DLD1 (cell line): ENCODE measurements around the gene STAG3.
"Not testable (repeated sequence)": the region's sequence is repeated elsewhere in the genome, so short reads cannot be mapped to it uniquely, and the experiment has no call there.

ENCODE experiments used
- in situ Hi-C: cut with HindIII; loops from 2 replicates; pipeline ENCODE4 v1.10.0; 2017; ENCODE audit warnings: low sequenced_read_pairs

Gene STAG3

GRCh38 chr7:100210805-100211204, 33.1 kb downstream of the STAG3 start:
- in situ Hi-C loops: no loop called here

GRCh38 chr7:100211342-100211780, 33.6 kb downstream of the STAG3 start:
- in situ Hi-C loops: no loop called here

GRCh38 chr7:100212631-100213286, 35.0 kb downstream of the STAG3 start:
- in situ Hi-C loops: no loop called here

GRCh38 chr7:100213672-100214071, 36.0 kb downstream of the STAG3 start:
- in situ Hi-C loops: no loop called here

- in situ Hi-C loops: not testable (repeated sequence)
Measured at GRCh38 chr7:100214356-100214755, 36.6 kb downstream of the STAG3 start.

- in situ Hi-C loops: no loop called here
Measured at GRCh38 chr7:100215895-100216294, 38.2 kb downstream of the STAG3 start.

- in situ Hi-C loops: not testable (repeated sequence)
Measured at GRCh38 chr7:100217934-100218333, 40.2 kb downstream of the STAG3 start.

GRCh38 chr7:100219271-100219737, 41.6 kb downstream of the STAG3 start:
- in situ Hi-C loops: no loop called here

- in situ Hi-C loops: not testable (repeated sequence)
Measured at GRCh38 chr7:100219801-100220585, 42.3 kb downstream of the STAG3 start, which contains the start of gene PVRIG. Gene PVRIG (plus strand): TSS chr7:100219949. CDS start chr7:100219971, 22 bp downstream.

- in situ Hi-C loops: no loop called here
Measured at GRCh38 chr7:100220586-100221230, 43.0 kb downstream of the STAG3 start.

GRCh38 chr7:100221231-100221718, 43.6 kb downstream of the STAG3 start:
- in situ Hi-C loops: no loop called here

- in situ Hi-C loops: no loop called here
Measured at GRCh38 chr7:100221767-100222444, 44.2 kb downstream of the STAG3 start.

GRCh38 chr7:100222445-100223132, 44.9 kb downstream of the STAG3 start:
- in situ Hi-C loops: no loop called here

- in situ Hi-C loops: not testable (repeated sequence)
Measured at GRCh38 chr7:100223376-100223927, 45.7 kb downstream of the STAG3 start.

- in situ Hi-C loops: not testable (repeated sequence)
Measured at GRCh38 chr7:100224891-100225290, 47.2 kb downstream of the STAG3 start.

- in situ Hi-C loops: not testable (repeated sequence)
Measured at GRCh38 chr7:100234660-100235317, 57.1 kb downstream of the STAG3 start.

- in situ Hi-C loops: not testable (repeated sequence)
Measured at GRCh38 chr7:100239975-100240374, 62.3 kb downstream of the STAG3 start.

GRCh38 chr7:100243385-100243784, 65.7 kb downstream of the STAG3 start:
- in situ Hi-C loops: not testable (repeated sequence)

- in situ Hi-C loops: not testable (repeated sequence)
Measured at GRCh38 chr7:100244988-100245605, 67.4 kb downstream of the STAG3 start.
